Spleen (tissue), 11 donors: Measurements from ENCODE around the gene SPDYE1. TPM values are rescaled to one million over a fixed set of nuclear protein-coding genes. Genes with fewer than 3 reads are reported as not detected.

Experiments used
- DNase-seq: peaks from one replicate; pipeline ENCODE4 v3.0.0-alpha.2; 2020
- H3K27ac ChIP-seq, 8 donors: fragments of 200-600 bp; sonication (generic) in 7 of 8; 1 replicate in 4 of 8; 2 replicates in 4 of 8; pipeline versions ENCODE4 v1.5.0 to v1.8.0; 2016 to 2021; ENCODE audit warnings: inconsistent platforms in 4 of 8, mild to moderate bottlenecking in 4 of 8, moderate library complexity in 1 of 8
- H3K27me3 ChIP-seq, 7 donors: fragments of 200-600 bp; sonication (generic) in 6 of 7; replicated peaks in 1 of 7; 1 replicate in 4 of 7; 2 replicates in 3 of 7; pipeline versions ENCODE4 v1.5.0 to v1.8.0; 2016 to 2021; ENCODE audit warnings: inconsistent platforms in 3 of 7, mild to moderate bottlenecking in 1 of 7
- H3K36me3 ChIP-seq, 6 donors: fragments of 200-600 bp; sonication (generic) in 5 of 6; 1 replicate in 4 of 6; 2 replicates in 2 of 6; pipeline versions ENCODE4 v1.5.0 to v1.8.0; 2016 to 2021; ENCODE audit warnings: inconsistent platforms in 2 of 6
- H3K4me1 ChIP-seq, 6 donors: fragments of 200-600 bp; sonication (generic) in 5 of 6; 1 replicate in 3 of 6; 2 replicates in 3 of 6; pipeline versions ENCODE4 v1.5.0 to v1.8.0; 2016 to 2021; ENCODE audit warnings: inconsistent platforms in 3 of 6
- H3K4me3 ChIP-seq, 8 donors: fragments of 200-600 bp; sonication (generic) in 7 of 8; 1 replicate in 4 of 8; 2 replicates in 4 of 8; pipeline versions ENCODE4 v1.5.0 to v1.8.0; 2016 to 2021; ENCODE audit warnings: inconsistent platforms in 4 of 8, mild to moderate bottlenecking in 4 of 8, moderate library complexity in 2 of 8
- H3K9me3 ChIP-seq, 8 donors: fragments of 200-600 bp; sonication (generic) in 7 of 8; 1 replicate in 4 of 8; 2 replicates in 4 of 8; pipeline versions ENCODE4 v1.5.0 to v1.8.0; 2016 to 2021; ENCODE audit warnings: inconsistent platforms in 4 of 8
- POLR2A ChIP-seq, 3 donors: fragments of 450-650 bp; IDR thresholded peaks; one replicate each; pipeline ENCODE4 v1.5.1; 2017; ENCODE audit warnings: antibody characterized with exemption in 3 of 3, mild to moderate bottlenecking in 1 of 3
- POLR2AphosphoS5 ChIP-seq, 3 donors: sonication (generic); formaldehyde crosslinking; IDR thresholded peaks; one replicate each; pipeline ENCODE4 v1.5.1; 2017; ENCODE audit warnings: antibody characterized with exemption in 3 of 3
- WGBS, 5 donors: extraction: QIAGEN DNeasy Blood & Tissue Kit in 3 of 5; methylation state at CpG; one replicate each; pipeline versions ENCODE4 v1.1.5 to v1.1.7; 2013 to 2018; 5-methylcytosine and 5-hydroxymethylcytosine counted together
- intact Hi-C: fragments of 100-400 bp; cut with DNase I; formaldehyde crosslinking; loops from one replicate; pipeline ENCODE4 v1.15.0; 2023; ENCODE audit warnings: low total_unique reads
- polyA plus RNA-seq, 3 donors: library from polyadenylated mRNA; stranded (reverse); fragments of 200-250 nt; gene quantifications; one replicate each; pipeline ENCODE4 v1.2.1, GENCODE V29; 2013
- total RNA-seq, 7 donors: library from RNA; depleted of rRNA in 3 of 7; stranded (reverse); fragments of >200 nt in 3 of 7; fragmentation: NEBNext Ultra II Directional in 4 of 7; extraction: Animal tissue kit (Norgen Biotek cat#: 25700) in 4 of 7; gene quantifications; one replicate each; pipeline versions ENCODE4 v1.1.0 to v1.2.1, GENCODE V29; 2016 to 2021
- TF ChIP-seq, protein P1 (sequence below), 11 experiments: fragments of 200-600 bp in 7 of 11; fragments of 450-650 bp in 4 of 11; sonication (generic) in 4 of 11; IDR thresholded peaks in 8 of 11; conservative IDR thresholded peaks in 3 of 11; 1 replicate in 7 of 11; 2 replicates in 4 of 11; pipeline versions ENCODE4 v1.4.0 to v1.8.0; 2016 to 2021; ENCODE audit warnings: antibody characterized with exemption in 11 of 11, inconsistent platforms in 4 of 11, mild to moderate bottlenecking in 1 of 11
- donor health status: healthy with polysubstance abuse.
- donor health status: DM: no; HTN: no; CAD: no; lungs with moderate emphysema.
- donor health status: DM: no; HTN: no; CAD: no.
- donor health status: Bipolar disorder and iron deficiency.
- donor health status: healthy.
- donor health status: DM: no; HTN: no; CAD: no.
- donor health status: DM: yes; HTN: yes; CAD: no.

The SPDYE1 gene
- total and polyA plus RNA-seq, 10 donors: not detected

DNA sequence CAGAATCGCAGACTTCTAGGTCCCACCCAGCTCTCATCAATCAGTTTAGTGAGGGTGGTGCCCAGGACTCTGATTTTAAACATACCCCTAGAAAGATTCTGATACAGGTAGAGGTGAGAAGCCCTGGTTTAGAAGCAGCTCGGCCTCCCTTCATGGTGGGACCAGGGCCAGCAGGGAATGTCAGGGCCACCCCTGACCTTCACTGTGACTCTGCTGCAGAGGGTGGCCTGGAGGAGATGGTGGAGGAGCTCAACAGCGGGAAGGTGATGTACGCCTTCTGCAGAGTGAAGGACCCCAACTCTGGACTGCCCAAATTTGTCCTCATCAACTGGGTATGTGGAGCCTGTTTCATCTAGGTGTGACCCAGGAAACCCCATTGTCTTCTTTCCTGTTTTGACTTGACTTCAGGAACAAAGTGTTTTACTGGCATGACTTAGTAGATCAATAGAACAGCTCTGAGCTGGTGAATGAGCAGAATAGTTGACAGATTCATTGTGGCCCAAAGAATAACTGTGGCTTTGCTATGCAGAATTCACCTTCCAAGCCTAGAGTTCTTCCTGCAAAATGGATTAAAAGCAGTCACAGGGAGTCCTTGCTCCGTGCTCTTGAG, 54.0 kb downstream of the SPDYE1 start:
- Histone ChIP-seq H3K27ac (peak overlapping the region in 4 of 8 donors; percentile 25 to 100 (median 50)), H3K9me3 (no peaks in the 10 kb centered on the region), H3K27me3 (no peaks in the 10 kb centered on the region), H3K36me3 (peaks cover 1 to 93% (median 71%) of the 10 kb centered on the region in 6 donors), H3K4me1 (peaks cover 22 to 98% (median 62%) of the 10 kb centered on the region in 6 donors), H3K4me3 (no peak overlapping the region)
- intact Hi-C loops: no loop called here
- 89 to 95% (median 92%) methylated on average over 5 of the region's 5 CpGs for WGBS, 5 donors
- DNase-seq: peak; percentile 24
- TF ChIP-seq, protein P1, sequence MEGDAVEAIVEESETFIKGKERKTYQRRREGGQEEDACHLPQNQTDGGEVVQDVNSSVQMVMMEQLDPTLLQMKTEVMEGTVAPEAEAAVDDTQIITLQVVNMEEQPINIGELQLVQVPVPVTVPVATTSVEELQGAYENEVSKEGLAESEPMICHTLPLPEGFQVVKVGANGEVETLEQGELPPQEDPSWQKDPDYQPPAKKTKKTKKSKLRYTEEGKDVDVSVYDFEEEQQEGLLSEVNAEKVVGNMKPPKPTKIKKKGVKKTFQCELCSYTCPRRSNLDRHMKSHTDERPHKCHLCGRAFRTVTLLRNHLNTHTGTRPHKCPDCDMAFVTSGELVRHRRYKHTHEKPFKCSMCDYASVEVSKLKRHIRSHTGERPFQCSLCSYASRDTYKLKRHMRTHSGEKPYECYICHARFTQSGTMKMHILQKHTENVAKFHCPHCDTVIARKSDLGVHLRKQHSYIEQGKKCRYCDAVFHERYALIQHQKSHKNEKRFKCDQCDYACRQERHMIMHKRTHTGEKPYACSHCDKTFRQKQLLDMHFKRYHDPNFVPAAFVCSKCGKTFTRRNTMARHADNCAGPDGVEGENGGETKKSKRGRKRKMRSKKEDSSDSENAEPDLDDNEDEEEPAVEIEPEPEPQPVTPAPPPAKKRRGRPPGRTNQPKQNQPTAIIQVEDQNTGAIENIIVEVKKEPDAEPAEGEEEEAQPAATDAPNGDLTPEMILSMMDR (IDR thresholded peaks at IDR 0.05 in 8 of 11, conservative IDR thresholded peaks at IDR 0.05 in 3 of 11): no peak
- TF ChIP-seq POLR2AphosphoS5 (IDR thresholded peaks at IDR 0.05) (no peak), POLR2A (IDR thresholded peaks at IDR 0.05) (no peak)

DNA sequence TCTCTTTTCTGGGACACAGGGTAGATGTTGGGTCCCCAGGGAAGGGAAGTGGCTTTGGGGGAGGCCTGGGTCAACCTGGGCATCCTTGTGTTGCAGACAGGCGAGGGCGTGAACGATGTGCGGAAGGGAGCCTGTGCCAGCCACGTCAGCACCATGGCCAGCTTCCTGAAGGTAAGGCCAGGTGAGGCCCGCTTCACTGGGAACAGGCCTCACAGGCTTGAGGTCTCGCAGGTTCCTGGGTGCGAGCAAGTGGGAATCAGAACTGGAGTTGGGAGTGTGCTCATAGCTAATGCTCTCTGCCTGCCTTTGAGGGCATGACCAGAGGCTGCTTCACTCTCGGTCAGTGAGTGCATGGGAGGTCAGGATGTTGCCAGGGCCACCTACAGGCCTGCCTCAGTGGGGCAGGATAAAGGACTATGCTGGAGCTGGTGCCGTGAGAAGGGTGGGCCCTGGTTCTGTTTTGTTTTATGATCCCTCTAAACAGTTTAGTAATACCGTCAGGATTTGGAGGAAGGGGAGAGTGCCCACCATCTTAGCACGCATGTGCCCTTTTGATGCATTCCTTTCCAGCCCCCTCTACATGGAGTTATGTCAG, 55.2 kb downstream of the SPDYE1 start:
- peaks cover 13 to 98% (median 53%) of the 10 kb centered on the region in 6 donors for H3K4me1 ChIP-seq

DNA sequence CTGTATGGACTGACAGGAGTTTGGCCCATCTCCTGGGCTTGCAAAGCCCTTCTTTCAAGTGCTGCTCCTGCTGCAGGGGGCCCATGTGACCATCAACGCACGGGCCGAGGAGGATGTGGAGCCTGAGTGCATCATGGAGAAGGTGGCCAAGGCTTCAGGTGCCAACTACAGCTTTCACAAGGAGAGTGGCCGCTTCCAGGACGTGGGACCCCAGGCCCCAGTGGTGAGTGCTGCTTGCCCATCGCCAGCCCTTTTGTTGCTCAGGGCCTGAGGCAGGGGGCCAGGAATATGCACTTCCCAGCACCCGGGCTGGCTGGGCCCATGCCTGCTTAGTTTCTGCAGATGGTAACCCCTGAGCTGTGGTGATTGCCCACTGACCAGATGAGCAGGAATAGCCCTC, 59.0 kb downstream of the SPDYE1 start:
- DNase-seq: peak; percentile 68
- WGBS, 5 donors: 88 to 93% (median 90%) methylated on average over 6 to 7 of the region's 7 CpGs; no CpG with 5 or more reads in 1 of the 5 donors
- intact Hi-C loops: no loop called here

More for the DNA sequence above, 55.2 kb downstream of the SPDYE1 start:
- WGBS, 5 donors: 88 to 92% (median 91%) methylated on average over 4 to 12 of the region's 12 CpGs
- TF ChIP-seq POLR2A (IDR thresholded peaks at IDR 0.05) (no peak), POLR2AphosphoS5 (IDR thresholded peaks at IDR 0.05) (peak in 2 of 3 donors; percentile 35 to 58)
- TF ChIP-seq, protein P1 (IDR thresholded peaks at IDR 0.05 in 8 of 11, conservative IDR thresholded peaks at IDR 0.05 in 3 of 11): no peak
- no peak overlapping the region for H3K4me3 ChIP-seq
- intact Hi-C loops: no loop called here
- H3K9me3 ChIP-seq: no peaks in the 10 kb centered on the region
- H3K27me3 ChIP-seq: no peaks in the 10 kb centered on the region
- H3K27ac ChIP-seq: peak overlapping the region in 3 of 8 donors; percentile 48 to 100 (median 52)
- peak; percentile 71 for DNase-seq
- peaks cover 5 to 100% (median 83%) of the 10 kb centered on the region in 6 donors for H3K36me3 ChIP-seq

More for the DNA sequence above, 59.0 kb downstream of the SPDYE1 start:
- H3K4me3 ChIP-seq: no peak overlapping the region
- H3K36me3 ChIP-seq: peaks cover 5 to 100% (median 98%) of the 10 kb centered on the region in 6 donors
- H3K9me3 ChIP-seq: no peaks in the 10 kb centered on the region
- H3K4me1 ChIP-seq: peaks cover 7 to 96% (median 56%) of the 10 kb centered on the region in 6 donors
- no peaks in the 10 kb centered on the region for H3K27me3 ChIP-seq
- TF ChIP-seq, protein P1 (IDR thresholded peaks at IDR 0.05 in 8 of 11, conservative IDR thresholded peaks at IDR 0.05 in 3 of 11): no peak
- TF ChIP-seq POLR2AphosphoS5 (IDR thresholded peaks at IDR 0.05): peak in 1 of 3 donors; percentile 33
- no peak for TF ChIP-seq POLR2A (IDR thresholded peaks at IDR 0.05)
- peak overlapping the region in 3 of 8 donors; percentile 80 to 94 (median 87) for H3K27ac ChIP-seq
